HTERT RPE-1 (cell line): ENCODE data around the gene TUBB6.

Experiments
- in situ Hi-C: fragments of 300-500 bp; cut with MboI; formaldehyde crosslinking; loops from 4 replicates; pipeline ENCODE4 v1.14.3; 2020; ENCODE audit warnings: low sequenced_read_pairs

The TUBB6 gene

GRCh38 chr18:12313530-12314245 lies 5.6 kb downstream of the TUBB6 start:
- in situ Hi-C loops: no loop called here

DNA sequence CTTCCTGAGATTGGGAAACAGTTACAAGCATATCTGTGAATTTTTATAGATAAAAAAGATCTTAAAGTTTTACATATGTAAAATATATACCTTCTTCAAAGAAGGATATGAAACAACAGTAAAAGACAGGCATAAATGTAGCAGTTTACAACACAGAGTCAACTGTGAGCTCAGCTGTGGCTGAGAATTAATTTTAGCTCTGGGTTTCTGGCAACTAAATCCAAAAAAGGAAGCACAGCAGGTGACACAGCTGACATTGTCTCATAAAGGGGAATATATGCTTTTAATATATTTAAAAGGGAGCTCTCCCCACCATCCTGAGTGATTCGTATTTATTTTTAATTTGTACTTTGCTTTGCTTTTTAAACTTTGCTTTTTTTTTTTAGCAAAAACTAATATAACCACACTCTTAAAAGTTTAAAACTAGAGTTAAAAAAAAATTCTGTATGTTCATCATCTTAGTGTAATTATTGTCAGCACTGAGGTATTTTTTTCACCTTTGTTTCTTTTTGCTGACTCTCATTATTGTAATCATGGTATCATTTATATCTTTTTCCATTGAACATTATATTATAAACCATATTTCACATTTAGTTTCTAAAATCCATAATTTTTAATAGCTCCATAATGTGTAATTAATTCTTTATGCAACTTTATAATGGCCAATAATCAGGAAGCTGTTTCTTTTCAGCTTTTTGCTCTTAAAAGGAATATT lies 6.7 kb downstream of the TUBB6 start:
- in situ Hi-C loops: no loop called here

GRCh38 chr18:12315490-12315889 lies 7.4 kb downstream of the TUBB6 start:
- in situ Hi-C loops: no loop called here

- in situ Hi-C loops: no loop called here
Measured at GRCh38 chr18:12315911-12316310, 7.9 kb downstream of the TUBB6 start.

GRCh38 chr18:12317664-12318333 lies 9.8 kb downstream of the TUBB6 start:
- in situ Hi-C loops: no loop called here

DNA sequence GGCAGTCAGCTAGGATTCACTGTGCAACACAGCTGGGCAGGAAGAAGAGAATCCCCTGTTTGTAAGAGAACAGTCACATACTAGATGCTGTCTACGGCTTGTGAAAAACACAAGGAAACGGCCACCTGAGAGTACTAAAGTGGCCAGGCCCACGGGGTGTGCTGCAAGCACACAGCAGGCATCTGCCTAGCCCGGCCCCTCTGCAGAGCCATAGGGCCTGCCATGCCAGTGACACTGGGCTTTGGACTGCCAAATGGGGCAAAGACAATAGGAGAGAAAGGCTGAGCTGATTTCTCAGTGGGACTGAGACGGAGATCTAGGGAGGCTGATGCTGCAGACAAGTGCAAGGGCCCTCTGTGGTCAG lies 10.3 kb downstream of the TUBB6 start:
- in situ Hi-C loops: no loop called here

GRCh38 chr18:12318857-12319256 lies 10.8 kb downstream of the TUBB6 start:
- in situ Hi-C loops: no loop called here

DNA sequence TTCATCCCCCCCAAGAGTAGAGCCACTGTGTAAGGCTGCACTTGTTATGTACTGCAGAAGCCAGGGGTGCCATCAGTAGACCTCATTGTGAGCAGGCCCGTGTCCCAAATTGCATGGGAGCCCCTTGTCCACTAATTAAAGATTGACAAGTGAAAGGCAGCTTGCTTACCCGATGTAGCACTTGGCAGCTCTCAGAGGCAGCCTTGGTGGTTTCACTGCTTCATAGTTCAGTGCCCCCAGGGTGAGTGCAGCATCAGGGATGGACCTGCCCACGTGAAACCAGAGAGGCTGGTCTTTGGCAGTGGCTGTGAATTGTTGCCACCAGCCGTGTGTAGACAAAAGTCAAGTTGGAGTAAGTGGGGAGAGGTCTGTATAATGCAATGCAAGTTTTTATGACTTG lies 13.3 kb downstream of the TUBB6 start:
- in situ Hi-C loops: no loop called here

- in situ Hi-C loops: no loop called here
Measured at GRCh38 chr18:12324991-12325725, 17.1 kb downstream of the TUBB6 start.

DNA sequence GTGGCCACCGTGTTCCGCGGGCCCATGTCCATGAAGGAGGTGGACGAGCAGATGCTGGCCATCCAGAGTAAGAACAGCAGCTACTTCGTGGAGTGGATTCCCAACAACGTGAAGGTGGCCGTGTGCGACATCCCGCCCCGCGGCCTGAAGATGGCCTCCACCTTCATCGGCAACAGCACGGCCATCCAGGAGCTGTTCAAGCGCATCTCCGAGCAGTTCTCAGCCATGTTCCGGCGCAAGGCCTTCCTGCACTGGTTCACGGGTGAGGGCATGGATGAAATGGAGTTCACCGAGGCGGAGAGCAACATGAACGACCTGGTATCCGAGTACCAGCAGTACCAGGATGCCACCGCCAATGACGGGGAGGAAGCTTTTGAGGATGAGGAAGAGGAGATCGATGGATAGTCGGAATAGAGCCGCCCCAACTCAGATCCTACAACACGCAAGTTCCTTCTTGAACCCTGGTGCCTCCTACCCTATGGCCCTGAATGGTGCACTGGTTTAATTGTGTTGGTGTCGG lies 17.7 kb downstream of the TUBB6 start:
- in situ Hi-C loops: no loop called here

GRCh38 chr18:12326711-12327460 lies 18.8 kb downstream of the TUBB6 start:
- in situ Hi-C loops: no loop called here

- in situ Hi-C loops: no loop called here
Measured at GRCh38 chr18:12327510-12328178, 19.6 kb downstream of the TUBB6 start.

DNA sequence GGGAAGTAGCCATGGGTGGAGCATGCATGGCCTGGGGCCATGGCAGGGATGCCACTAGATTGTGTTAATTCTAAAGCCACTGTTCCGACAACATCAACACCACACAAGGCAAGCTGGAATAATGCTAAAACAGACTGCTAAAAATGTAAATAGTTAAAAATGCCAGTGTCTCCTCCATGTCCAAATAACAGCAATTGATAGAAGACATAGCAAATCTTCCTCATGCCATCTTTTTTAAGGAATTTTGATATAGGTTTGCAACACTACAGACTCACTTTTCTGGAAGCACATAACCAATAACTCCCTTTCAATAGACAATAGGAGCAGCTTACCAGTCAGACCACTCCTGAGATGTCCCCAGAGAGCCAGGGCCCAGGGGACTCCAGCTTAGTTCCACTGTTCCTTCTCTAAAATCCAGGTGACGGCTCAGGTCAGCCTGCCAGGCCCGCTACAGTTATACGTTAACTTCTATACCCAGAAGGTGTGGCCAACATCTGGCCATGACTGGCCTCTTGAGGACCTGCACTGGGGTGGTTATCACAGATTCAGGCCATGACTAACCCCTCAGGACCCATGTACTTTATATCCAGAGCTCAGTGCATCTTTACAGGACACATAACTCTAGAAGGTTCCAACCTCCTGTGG lies 20.3 kb downstream of the TUBB6 start:
- in situ Hi-C loops: no loop called here

DNA sequence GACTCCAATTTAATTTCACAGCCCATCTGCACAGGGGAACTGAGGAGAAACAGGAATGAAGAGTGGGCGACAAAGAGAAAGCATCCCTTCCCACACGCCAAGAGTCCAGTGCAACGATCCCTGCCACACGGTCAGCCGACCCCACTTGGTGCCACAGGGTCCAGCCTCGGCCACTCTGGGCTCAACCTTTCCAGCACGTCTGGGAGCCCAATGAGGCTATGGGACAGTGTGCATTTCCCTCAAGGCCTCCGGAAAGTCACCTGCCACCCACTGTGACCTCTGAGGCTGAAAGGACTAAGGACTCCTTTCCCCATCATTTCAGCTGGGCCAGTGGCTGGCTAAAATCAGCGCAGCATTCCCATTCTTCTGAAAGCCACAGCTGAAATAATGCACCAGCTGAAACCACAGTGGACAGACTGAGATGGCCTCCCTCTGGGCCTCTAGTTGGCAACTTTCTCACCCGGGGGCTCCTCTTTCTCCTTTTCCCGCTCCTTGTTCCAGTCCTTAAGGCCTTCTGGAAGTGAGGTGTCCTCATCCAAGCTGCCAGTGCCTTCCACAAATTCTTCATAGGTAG lies 21.2 kb downstream of the TUBB6 start:
- in situ Hi-C loops: no loop called here

DNA sequence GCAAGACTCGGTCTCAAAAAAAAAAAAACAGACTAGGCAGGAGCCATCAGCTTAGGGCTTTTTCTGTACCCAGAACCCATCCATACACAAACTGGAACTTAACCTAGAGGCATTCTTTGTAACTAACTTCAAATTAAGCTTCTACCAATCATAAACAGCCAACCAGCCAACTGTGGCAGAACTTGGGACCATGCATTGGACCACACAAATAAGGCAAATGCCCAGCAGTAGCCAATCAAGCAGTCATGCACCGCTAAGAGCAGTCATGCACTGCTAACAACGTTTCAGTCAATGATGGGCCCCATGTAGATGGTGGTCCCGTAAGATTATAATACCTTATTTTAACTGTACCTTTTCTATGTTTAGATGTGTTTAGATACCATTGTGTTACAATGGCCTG lies 22.7 kb downstream of the TUBB6 start:
- in situ Hi-C loops: no loop called here

- in situ Hi-C loops: no loop called here
Measured at GRCh38 chr18:12333506-12334290, 25.7 kb downstream of the TUBB6 start.

GRCh38 chr18:12334366-12334808 lies 26.3 kb downstream of the TUBB6 start:
- in situ Hi-C loops: no loop called here

- in situ Hi-C loops: no loop called here
Measured at GRCh38 chr18:12334863-12335262, 26.8 kb downstream of the TUBB6 start.
